GM18951 (cell line): ENCODE measurements around the gene PSMC6.
A peak's percentile ranks its signal among the peaks of the same experiment; 100 is the strongest.
"Not testable (repeated sequence)": the region's sequence is repeated elsewhere in the genome, so short reads cannot be mapped to it uniquely, and the experiment has no call there.

Source experiments
- POLR2A ChIP-seq: IDR thresholded peaks from 4 replicates; pipeline ENCODE4 v1.6.1; 2011; ENCODE audit warnings: mild to moderate bottlenecking; ENCODE audit not compliant: insufficient read length, insufficient read depth; ENCODE audit errors: extremely low read depth
- in situ Hi-C: fragments of 300-500 bp; cut with MboI; formaldehyde crosslinking; loops from one replicate; pipeline ENCODE4 v1.12.0; 2022; ENCODE audit warnings: low sequenced_read_pairs, mixed read lengths, inconsistent platforms; ENCODE audit not compliant: unreplicated experiment

The PSMC6 gene

GRCh38 chr14:52695481-52696091 is 11.4 kb upstream of the PSMC6 start, which contains the start of gene ERO1A:
Gene ERO1A (minus strand): TSS chr14:52695558. CDS start chr14:52695481, 77 bp downstream.
- in situ Hi-C loops = no loop called here
- peak; percentile 73 for TF ChIP-seq POLR2A

GRCh38 chr14:52700701-52701172 is 6.3 kb upstream of the PSMC6 start:
- no peak for TF ChIP-seq POLR2A
- in situ Hi-C loops = no loop called here

- TF ChIP-seq POLR2A = no peak
- in situ Hi-C loops = no loop called here
Observed at GRCh38 chr14:52701223-52701622, 5.8 kb upstream of the PSMC6 start.

GRCh38 chr14:52703225-52703624 is 3.8 kb upstream of the PSMC6 start:
- in situ Hi-C loops = no loop called here
- TF ChIP-seq POLR2A = no peak

- in situ Hi-C loops = no loop called here
- no peak for TF ChIP-seq POLR2A
Observed at GRCh38 chr14:52703664-52704063, 3.3 kb upstream of the PSMC6 start.

GRCh38 chr14:52706286-52706685 is 714 bp upstream of the PSMC6 start:
- in situ Hi-C loops = no loop called here
- TF ChIP-seq POLR2A = no peak

GRCh38 chr14:52711666-52712065 is 4.7 kb downstream of the PSMC6 start:
- in situ Hi-C loops = no loop called here
- TF ChIP-seq POLR2A = no peak

GRCh38 chr14:52716155-52716554 is 9.2 kb downstream of the PSMC6 start:
- TF ChIP-seq POLR2A = no peak
- in situ Hi-C loops = no loop called here

- TF ChIP-seq POLR2A = no peak
- in situ Hi-C loops = no loop called here
Observed at GRCh38 chr14:52723514-52724359, 16.7 kb downstream of the PSMC6 start.

GRCh38 chr14:52724360-52724644 is 17.3 kb downstream of the PSMC6 start:
- in situ Hi-C loops = no loop called here
- TF ChIP-seq POLR2A = no peak

GRCh38 chr14:52727509-52727908 is 20.5 kb downstream of the PSMC6 start:
- in situ Hi-C loops = not testable (repeated sequence)

GRCh38 chr14:52729035-52729434 is 22.0 kb downstream of the PSMC6 start:
- in situ Hi-C loops = not testable (repeated sequence)

GRCh38 chr14:52729585-52729924 is 22.6 kb downstream of the PSMC6 start:
- TF ChIP-seq POLR2A = no peak
- in situ Hi-C loops = no loop called here

- in situ Hi-C loops = no loop called here
- peak; percentile 87 for TF ChIP-seq POLR2A
Observed at GRCh38 chr14:52729925-52730708, 23.1 kb downstream of the PSMC6 start, which contains the start of gene STYX. Gene STYX (plus strand): TSS chr14:52730166. CDS start chr14:52730475, 309 bp downstream.
